ENCODE measurements around the gene TMEM119. TPM values are rescaled to one million over a fixed set of nuclear protein-coding genes. Genes with fewer than 3 reads are reported as not detected.

Gene TMEM119
- polyA plus RNA-seq, 1 of the 3 experiments (the other 2 are of a cell fraction) = 25.7 TPM

- Histone ChIP-seq H4K20me1 (ENCODE audit: insufficient read depth) (no peaks in the 10 kb centered on the region), H3K79me2 (ENCODE audit: insufficient read depth) (no peaks in the 10 kb centered on the region), H3K4me2 (no peak overlapping the region), H3K27ac (ENCODE audit: low read depth in 2 of 2, low read length in 1 of 2) (no peak overlapping the region), H3K4me3 (ENCODE audit: low read depth in 2 of 2, low read length in 1 of 2) (no peak overlapping the region), H3F3A (replicated peaks; ENCODE audit: insufficient read depth) (peaks cover 7% of the 10 kb centered on the region), H2AFZ (ENCODE audit: low read depth) (no peak overlapping the region), H3K9ac (no peak overlapping the region), H3K36me3 (replicated peaks in 1 of 2; ENCODE audit: control insufficient read depth in 1 of 2, insufficient read depth in 2 of 2, low read length in 1 of 2) (peaks cover 0 to 2% of the 10 kb centered on the region in 2 experiments), H3K27me3 (ENCODE audit: insufficient read depth) (no peaks in the 10 kb centered on the region), H3K9me2 (no peaks in the 10 kb centered on the region), H3K9me3 (no peaks in the 10 kb centered on the region), H3K4me1 (ENCODE audit: control insufficient read depth in 1 of 2, insufficient read depth in 2 of 2, low read depth in 1 of 2, low read length in 1 of 2) (peaks cover 0 to 26% of the 10 kb centered on the region in 2 experiments; a peak in 1 of 4 replicates)
- ChIA-PET POLR2A (no interaction called here), CTCF (interaction anchor here (4.6 kb wide), 1 partner anchor 23 kb away, joined by 23 read pairs; no protein-coding TSS in a partner anchor)
- TF ChIP-seq TAF1 (IDR thresholded peaks at IDR 0.05; ENCODE audit: borderline replicate concordance, low read depth, low read length) (no peak), FOSL2 (IDR thresholded peaks at IDR 0.05; ENCODE audit: borderline replicate concordance, low read depth) (no peak), ELF1 (IDR thresholded peaks at IDR 0.05) (no peak), REST (IDR thresholded peaks at IDR 0.05; ENCODE audit: low read depth, low read length) (no peak), POLR2AphosphoS5 (IDR thresholded peaks at IDR 0.05; ENCODE audit: low read depth, low read length) (no peak), RAD21 (IDR thresholded peaks at IDR 0.05; ENCODE audit: low read length) (no peak), EP300 (IDR thresholded peaks at IDR 0.05; ENCODE audit: borderline replicate concordance in 1 of 2, low read depth in 1 of 2, low read length in 1 of 2) (no peak), USF2 (IDR thresholded peaks at IDR 0.05; ENCODE audit: borderline replicate concordance, low read depth, low read length) (no peak), YY1 (IDR thresholded peaks at IDR 0.05; ENCODE audit: low read depth) (no peak)
- TF ChIP-seq, protein P1, sequence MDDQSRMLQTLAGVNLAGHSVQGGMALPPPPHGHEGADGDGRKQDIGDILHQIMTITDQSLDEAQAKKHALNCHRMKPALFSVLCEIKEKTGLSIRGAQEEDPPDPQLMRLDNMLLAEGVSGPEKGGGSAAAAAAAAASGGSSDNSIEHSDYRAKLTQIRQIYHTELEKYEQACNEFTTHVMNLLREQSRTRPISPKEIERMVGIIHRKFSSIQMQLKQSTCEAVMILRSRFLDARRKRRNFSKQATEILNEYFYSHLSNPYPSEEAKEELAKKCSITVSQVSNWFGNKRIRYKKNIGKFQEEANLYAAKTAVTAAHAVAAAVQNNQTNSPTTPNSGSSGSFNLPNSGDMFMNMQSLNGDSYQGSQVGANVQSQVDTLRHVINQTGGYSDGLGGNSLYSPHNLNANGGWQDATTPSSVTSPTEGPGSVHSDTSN (IDR thresholded peaks at IDR 0.05) = no peak
- TF ChIP-seq, protein P2, sequence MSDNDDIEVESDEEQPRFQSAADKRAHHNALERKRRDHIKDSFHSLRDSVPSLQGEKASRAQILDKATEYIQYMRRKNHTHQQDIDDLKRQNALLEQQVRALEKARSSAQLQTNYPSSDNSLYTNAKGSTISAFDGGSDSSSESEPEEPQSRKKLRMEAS (IDR thresholded peaks at IDR 0.05; ENCODE audit: low read depth) = no peak
- DNase-seq = no peak
- 94% methylated on average over 7 of the region's 7 CpGs for WGBS (ENCODE audit: low lambda C conversion rate)
These were observed 2.7 kb downstream of the TMEM119 start for GRCh38 chr12:108594960-108595710.
